Activated T-cell treated with anti-CD3 and anti-CD28 coated beads, Interleukin-2, amount 50 U/mL, for 72 hours (primary cell): Measurements from ENCODE around the gene PDF. TPM values are rescaled to one million over a fixed set of nuclear protein-coding genes. Genes with fewer than 3 reads are reported as not detected.

Experiments used
- ATAC-seq, 2 donors: fragments of 150-1000 bp; cut with Tn5 transposase; replicated peaks in 1 of 2; 2 replicates each; pipeline ENCODE4 v1.10.0; 2021; ENCODE audit warnings: moderate library complexity in 2 of 2, mild to moderate bottlenecking in 1 of 2
- DNase-seq, 2 donors: peaks; one replicate each; pipeline ENCODE4 v3.0.0; 2021 to 2022; ENCODE audit warnings: mixed read lengths in 1 of 2
- H3K27ac Mint-ChIP-seq: one replicate; pipeline ENCODE4 v1.8.0; 2022; ENCODE audit warnings: mild to moderate bottlenecking, moderate library complexity, mixed read lengths
- H3K27me3 Mint-ChIP-seq: one replicate; pipeline ENCODE4 v1.8.0; 2022; ENCODE audit warnings: low read depth, mixed read lengths
- H3K36me3 Mint-ChIP-seq, 2 donors: one replicate each; pipeline ENCODE4 v1.8.0; 2022; ENCODE audit warnings: mixed read lengths in 2 of 2, mild to moderate bottlenecking in 1 of 2; ENCODE audit not compliant: insufficient read depth in 2 of 2
- H3K4me1 Mint-ChIP-seq: one replicate; pipeline ENCODE4 v1.8.0; 2022; ENCODE audit warnings: low read depth, mixed read lengths
- H3K4me3 Mint-ChIP-seq, 2 donors: one replicate each; pipeline ENCODE4 v1.8.0; 2022; ENCODE audit warnings: mild to moderate bottlenecking in 2 of 2, mixed read lengths in 2 of 2, moderate library complexity in 2 of 2
- H3K9me3 Mint-ChIP-seq, 2 donors: one replicate each; pipeline ENCODE4 v1.8.0; 2022; ENCODE audit warnings: mixed read lengths in 2 of 2
- total RNA-seq, 2 donors: library from RNA; stranded (reverse); gene quantifications; one replicate each; pipeline ENCODE4 v1.2.3, GENCODE V29; 2022

Gene PDF
- total RNA-seq, 2 donors from 2014 or later = 9.9 to 10.1 TPM

DNA sequence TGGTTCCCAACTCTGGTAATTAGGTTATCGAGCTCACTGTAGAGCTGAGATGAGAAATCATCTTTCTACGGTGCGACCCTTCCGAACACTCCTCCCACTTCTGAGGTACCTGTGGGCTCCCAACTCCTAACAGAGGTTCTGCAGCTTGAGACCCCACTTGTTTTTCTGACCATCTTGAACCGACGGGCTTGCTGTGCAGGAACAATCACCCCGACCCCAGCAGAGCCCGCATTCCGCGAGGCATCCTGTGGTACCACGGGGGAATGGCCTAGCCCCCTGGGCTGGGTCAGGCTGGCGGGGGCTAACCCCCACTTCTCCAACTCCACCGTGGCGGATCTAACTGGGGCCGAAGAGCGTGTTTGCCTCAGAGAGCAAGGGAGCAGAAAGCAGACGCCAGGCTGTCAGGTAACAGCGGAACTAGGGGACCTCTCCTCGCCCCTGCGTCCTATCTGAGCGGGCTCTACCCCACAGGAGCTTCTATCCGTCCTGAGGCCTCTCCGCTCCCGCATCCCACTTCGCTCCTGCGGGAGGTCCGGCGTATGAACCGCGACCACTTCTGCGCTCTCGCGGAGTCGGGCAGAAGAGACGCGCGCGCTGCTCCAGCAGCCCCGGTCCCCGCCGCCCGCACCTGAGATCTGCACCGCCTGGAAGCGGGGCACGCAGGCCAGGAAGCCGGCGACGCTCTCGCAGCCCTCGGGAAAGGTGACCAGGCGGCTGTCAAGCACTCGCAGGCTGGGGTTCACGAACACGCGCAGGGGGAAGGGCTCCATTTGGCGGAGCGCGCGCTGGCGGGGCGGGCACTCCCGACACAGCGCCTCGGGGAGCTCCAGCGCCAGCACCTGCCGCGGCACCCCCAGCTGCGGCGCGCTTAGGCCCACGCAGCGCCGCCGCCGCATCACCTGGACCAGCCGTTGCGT lies 761 bp downstream of the PDF start:
- Mint-ChIP-seq H3K27ac (peak overlapping the region; percentile 45), H3K4me3 (peak overlapping the region; percentile 81 to 89), H3K4me1 (peaks cover 72% of the 10 kb centered on the region), H3K9me3 (no peaks in the 10 kb centered on the region), H3K27me3 (no peaks in the 10 kb centered on the region), H3K36me3 (peaks cover 6 to 20% of the 10 kb centered on the region in 2 donors)
- DNase-seq = peak in 1 of 2 donors; percentile 59
- ATAC-seq = peak; percentile 52 to 56

DNA sequence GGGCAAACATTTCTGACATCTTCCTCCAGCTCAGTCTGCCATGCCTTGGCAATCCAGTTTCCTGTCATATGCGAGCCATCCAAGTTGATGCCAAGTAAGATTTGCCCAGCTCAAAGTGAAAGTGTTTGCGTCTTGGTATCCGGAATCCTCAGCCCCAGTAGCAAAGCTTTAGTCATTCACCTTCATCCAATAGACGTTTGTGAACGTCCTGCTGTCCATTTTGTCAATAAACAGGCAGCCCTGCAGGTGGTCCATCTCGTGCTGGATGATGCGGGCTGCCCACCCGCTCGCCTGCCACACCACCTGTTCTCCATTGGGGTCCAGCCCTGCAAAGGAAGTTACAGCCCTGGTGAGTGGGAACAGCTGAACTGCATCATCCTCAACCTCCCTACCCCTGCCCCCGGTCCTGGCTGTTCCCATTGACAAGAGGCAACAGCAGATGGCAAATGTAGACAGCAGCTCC lies 1.5 kb downstream of the PDF start:
- ATAC-seq = no peak

DNA sequence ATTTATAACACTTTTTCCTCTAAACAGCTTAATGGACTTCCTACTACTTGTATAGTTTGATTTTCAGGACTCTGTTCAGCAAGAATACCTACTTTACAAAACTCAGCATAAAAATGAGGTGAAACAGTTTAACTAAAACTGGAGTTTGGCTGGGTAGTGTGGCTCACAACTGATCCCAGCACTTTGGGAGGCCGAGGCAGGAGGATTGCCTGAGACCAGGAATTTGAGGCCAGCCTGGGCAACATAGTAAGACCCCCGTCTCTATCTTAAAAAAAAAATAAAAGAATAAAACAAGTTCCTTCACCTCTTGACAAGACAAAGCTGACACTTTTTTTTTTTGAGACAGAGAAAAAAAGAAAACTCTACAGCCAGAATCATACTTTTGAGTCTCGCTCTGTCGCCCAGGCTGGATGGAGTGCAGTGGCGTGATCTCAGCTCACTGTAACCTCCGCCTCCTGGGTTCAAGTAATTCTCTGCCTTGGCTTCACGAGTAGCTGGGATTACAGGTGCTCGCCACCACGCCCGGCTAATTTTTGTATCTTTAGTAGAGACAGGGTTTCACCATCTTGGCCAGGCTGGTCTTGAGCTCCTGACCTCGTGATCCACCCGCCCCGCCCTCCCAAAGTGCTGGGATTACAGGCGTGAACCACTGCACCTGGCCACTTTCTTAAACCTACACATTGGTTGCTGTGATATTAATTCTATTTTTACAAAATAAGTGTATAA lies 2.6 kb downstream of the PDF start:
- H3K4me1 Mint-ChIP-seq = peaks cover 70% of the 10 kb centered on the region
- H3K4me3 Mint-ChIP-seq = peak overlapping the region; percentile 81 to 89
- H3K36me3 Mint-ChIP-seq = peaks cover 6 to 16% of the 10 kb centered on the region in 2 donors
- H3K27ac Mint-ChIP-seq = peak overlapping the region; percentile 77
- ATAC-seq = no peak
- DNase-seq = no peak
- no peaks in the 10 kb centered on the region for H3K27me3 Mint-ChIP-seq
- no peaks in the 10 kb centered on the region for H3K9me3 Mint-ChIP-seq

More for the DNA sequence above, 1.5 kb downstream of the PDF start:
- peak in 1 of 2 donors; percentile 23 for DNase-seq
- Mint-ChIP-seq H3K9me3 (no peaks in the 10 kb centered on the region), H3K27ac (peak overlapping the region; percentile 45), H3K36me3 (peaks cover 6 to 17% of the 10 kb centered on the region in 2 donors), H3K4me1 (peaks cover 73% of the 10 kb centered on the region), H3K27me3 (no peaks in the 10 kb centered on the region), H3K4me3 (peak overlapping the region; percentile 81 to 89)

DNA sequence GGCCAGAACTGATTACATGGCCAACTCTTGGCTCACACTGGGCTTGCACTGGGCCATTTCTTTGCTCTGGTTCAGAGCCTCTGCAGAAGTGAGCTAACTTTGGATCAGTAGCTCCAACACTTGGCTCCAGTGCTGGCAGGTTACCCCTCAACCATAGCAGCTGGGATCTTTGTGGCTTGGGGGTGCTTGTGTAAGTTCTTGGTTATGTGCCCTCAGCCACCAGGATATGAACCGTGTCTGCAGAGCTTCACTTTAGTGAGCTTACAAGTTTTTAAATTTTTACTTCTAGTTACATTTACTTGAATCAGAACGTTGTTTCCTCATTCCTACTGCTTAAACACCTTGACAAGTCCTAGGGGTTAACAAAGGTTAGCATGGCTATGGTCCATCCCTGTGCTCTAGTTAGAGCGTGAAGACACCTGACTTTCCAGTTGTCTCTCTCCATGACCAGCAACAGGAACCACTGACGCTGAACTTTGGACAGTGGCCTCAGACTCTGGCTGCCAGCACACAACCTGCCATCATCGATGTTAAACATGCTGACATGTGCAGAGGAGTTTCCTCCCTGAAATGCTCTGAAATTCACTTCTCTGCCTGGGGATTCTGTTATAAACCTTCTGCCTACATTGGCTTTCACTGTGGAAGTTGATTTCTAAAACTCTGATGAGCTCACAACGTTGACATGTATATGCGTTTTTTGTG lies 4.1 kb downstream of the PDF start:
- peaks cover 70% of the 10 kb centered on the region for H3K4me1 Mint-ChIP-seq

DNA sequence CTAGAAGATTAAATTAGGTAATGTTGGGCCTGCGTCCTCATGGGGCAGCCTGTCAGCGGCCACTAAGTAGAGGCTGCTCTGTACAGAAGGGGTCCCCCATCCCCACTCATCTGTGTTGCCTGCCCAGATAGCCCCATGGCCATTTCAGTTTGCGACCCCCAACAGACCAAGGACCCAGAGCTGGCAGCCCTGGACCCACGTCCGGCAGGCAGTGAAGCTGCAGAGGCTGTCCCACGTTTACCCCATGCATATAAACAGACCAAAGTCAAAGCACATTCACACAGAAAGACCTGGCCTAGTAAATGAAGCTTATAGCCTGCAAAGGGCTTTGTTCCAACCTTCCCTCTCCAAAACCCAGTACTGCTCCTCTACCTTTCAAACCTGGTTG lies 4.6 kb downstream of the PDF start:
- Mint-ChIP-seq H3K4me3 (peak overlapping the region; percentile 15 to 66), H3K4me1 (peaks cover 66% of the 10 kb centered on the region), H3K9me3 (no peaks in the 10 kb centered on the region), H3K27ac (peak overlapping the region; percentile 60), H3K27me3 (no peaks in the 10 kb centered on the region), H3K36me3 (peaks cover 8 to 19% of the 10 kb centered on the region in 2 donors)
- DNase-seq (no peak), ATAC-seq (no peak)

More for the DNA sequence above, 4.1 kb downstream of the PDF start:
- Mint-ChIP-seq H3K27ac (peak overlapping the region; percentile 56), H3K4me3 (peak overlapping the region; percentile 65 to 66), H3K36me3 (peaks cover 8 to 19% of the 10 kb centered on the region in 2 donors), H3K27me3 (no peaks in the 10 kb centered on the region), H3K9me3 (no peaks in the 10 kb centered on the region)
- no peak for DNase-seq
- no peak for ATAC-seq

DNA sequence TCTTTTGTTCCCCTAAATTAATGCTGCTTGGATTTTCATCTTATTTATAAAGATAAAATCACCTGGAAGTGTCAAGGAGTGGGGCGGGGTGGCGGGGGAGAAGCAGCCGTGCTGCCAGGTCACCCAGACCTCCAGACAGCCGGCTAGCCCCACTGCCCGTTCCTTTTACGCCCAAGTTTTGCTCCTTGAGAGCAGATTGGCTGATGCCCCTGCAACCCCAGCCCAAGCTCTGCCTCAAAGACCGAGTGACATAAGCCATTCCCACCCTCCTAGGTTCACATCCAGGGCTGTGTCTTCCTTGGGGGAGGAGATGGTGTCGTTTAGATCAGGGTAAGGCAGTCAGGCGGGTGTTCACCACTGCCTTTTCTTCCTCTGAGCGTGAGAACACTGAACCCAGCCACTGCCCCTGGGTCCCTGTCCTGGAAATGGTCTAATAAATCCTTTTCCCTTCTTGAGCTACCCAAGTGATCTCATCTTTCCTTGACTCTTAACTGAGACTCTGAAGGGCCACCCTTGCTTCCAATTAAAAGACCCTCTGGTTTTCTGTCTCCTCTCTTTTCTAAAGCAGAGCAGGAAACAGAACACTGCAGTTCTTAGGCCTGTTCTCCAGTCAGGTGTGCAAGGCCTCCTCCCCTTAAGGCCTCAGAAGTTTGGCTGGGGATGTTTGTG lies 5.7 kb downstream of the PDF start:
- H3K27me3 Mint-ChIP-seq = no peaks in the 10 kb centered on the region
- DNase-seq (no peak), ATAC-seq (no peak)
- peaks cover 8 to 19% of the 10 kb centered on the region in 2 donors for H3K36me3 Mint-ChIP-seq
- H3K4me1 Mint-ChIP-seq = peaks cover 66% of the 10 kb centered on the region
- H3K27ac Mint-ChIP-seq = peak overlapping the region; percentile 35
- no peaks in the 10 kb centered on the region for H3K9me3 Mint-ChIP-seq
- peak overlapping the region in 1 of 2 donors; percentile 5 for H3K4me3 Mint-ChIP-seq

DNA sequence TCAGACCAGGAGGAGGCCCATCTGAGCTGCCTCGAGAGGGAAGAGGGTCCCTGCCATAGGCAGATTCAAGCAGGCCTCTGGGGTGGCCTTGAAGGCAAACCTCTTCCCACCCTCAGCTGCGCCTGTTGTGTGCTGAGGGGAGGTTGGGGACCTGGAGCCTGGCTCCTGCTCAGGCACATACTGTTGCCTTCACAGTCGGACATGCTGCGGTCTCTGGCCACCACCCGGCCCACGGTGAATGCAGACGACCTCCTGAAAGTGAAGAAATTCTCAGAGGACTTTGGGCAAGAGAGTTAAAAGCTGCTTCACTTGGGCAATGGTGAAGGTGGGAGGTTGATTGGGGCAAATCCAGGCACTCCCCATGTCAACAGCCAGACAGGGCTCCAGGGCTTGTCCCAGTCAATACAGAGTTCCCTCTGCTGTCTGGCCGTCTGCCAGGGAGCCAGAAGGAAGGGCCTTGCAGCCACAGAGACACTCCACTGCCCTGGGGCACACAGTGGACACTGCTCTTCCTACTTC lies 6.3 kb downstream of the PDF start:
- peak overlapping the region in 1 of 2 donors; percentile 5 for H3K4me3 Mint-ChIP-seq

DNA sequence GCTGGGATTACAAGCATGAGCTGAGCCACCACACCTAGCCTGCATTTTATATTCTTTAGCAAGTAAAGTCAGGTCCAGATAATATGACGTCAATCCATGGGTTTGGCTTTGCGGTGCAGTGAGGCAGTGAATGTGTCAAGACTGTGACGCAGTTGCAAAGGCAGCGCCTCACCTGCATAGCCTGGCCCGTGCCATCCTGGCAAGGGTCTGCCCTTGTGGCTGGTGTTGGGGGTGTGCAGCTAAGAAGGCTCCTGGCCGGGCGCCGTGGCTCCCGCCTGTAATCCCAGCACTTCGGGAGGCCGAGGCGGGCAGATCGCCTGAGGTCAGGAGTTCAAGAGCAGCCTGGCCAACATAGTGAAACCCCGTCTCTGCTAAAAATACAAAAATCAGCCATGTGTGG lies 7.0 kb downstream of the PDF start:
- no peak overlapping the region for H3K4me3 Mint-ChIP-seq
- ATAC-seq (no peak), DNase-seq (no peak)
- no peaks in the 10 kb centered on the region for H3K9me3 Mint-ChIP-seq
- H3K27me3 Mint-ChIP-seq = no peaks in the 10 kb centered on the region
- peaks cover 54% of the 10 kb centered on the region for H3K4me1 Mint-ChIP-seq
- H3K27ac Mint-ChIP-seq = no peak overlapping the region
- peaks cover 9 to 21% of the 10 kb centered on the region in 2 donors for H3K36me3 Mint-ChIP-seq

More for the DNA sequence above, 6.3 kb downstream of the PDF start:
- Mint-ChIP-seq H3K36me3 (peaks cover 11 to 23% of the 10 kb centered on the region in 2 donors), H3K4me1 (peaks cover 61% of the 10 kb centered on the region), H3K9me3 (no peaks in the 10 kb centered on the region), H3K27me3 (no peaks in the 10 kb centered on the region), H3K27ac (peak overlapping the region; percentile 35)
- DNase-seq (no peak), ATAC-seq (no peak)

DNA sequence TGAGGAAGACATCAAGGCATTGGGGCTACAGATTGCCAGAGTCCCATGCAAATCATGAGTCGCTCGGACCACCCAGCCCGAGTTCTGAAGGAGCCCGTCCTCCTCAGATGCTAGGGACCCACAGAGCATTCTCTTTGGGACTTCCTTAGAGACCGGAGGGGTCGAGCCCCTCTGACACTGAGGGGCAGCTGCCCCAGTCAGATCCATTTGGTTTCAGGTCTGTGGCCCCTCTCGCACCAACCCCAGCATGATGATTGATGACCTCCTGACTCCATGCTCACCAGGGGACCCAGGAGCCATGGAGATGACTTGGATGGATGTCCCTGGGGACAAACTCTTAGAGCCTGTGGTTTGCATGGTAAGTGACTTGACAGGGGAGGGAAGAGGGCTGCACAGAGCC lies 8.0 kb downstream of the PDF start:
- H3K36me3 Mint-ChIP-seq = peaks cover 8 to 22% of the 10 kb centered on the region in 2 donors
- H3K4me1 Mint-ChIP-seq = peaks cover 45% of the 10 kb centered on the region
- ATAC-seq (no peak), DNase-seq (no peak)
- no peaks in the 10 kb centered on the region for H3K9me3 Mint-ChIP-seq
- H3K27ac Mint-ChIP-seq = no peak overlapping the region
- H3K27me3 Mint-ChIP-seq = no peaks in the 10 kb centered on the region
- H3K4me3 Mint-ChIP-seq = no peak overlapping the region

DNA sequence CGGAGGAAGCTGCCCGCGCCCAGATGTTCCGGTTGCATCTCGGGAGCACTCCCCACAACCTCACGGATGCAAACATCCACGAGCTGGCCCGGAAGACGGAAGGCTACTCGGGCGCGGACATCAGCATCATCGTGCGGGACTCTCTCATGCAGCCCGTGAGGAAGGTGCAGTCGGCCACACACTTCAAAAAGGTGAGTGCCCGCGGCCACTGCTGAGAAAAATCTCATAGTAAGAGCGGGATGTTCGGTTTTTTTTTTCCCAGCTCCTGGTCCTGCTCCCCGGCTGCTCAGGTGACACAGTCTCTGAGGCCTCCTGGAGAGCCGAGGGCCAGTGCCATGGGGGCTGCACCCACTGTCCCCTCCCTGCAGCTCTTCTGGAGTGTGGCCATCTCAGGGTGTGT lies 9.3 kb downstream of the PDF start:
- Mint-ChIP-seq H3K36me3 (peaks cover 5 to 19% of the 10 kb centered on the region in 2 donors), H3K4me3 (no peak overlapping the region), H3K9me3 (no peaks in the 10 kb centered on the region), H3K4me1 (peaks cover 33% of the 10 kb centered on the region), H3K27me3 (no peaks in the 10 kb centered on the region), H3K27ac (no peak overlapping the region)
- DNase-seq (no peak), ATAC-seq (no peak)

DNA sequence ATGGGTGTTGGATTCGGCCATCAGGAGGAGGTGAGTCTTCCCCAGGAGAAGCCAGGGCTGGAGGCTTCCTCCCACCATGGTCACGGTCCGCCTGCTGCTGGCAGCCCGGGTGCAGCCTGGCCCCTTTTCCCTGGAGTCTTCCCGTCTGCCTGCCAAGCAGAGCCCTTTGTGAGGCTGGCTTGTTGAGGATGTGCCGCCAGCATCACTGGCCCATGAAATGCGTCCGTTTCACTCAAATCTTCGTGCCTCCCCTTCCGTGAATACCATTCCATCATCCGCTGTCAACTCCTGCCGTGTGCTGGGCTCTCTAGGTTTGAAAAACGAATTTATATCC lies 9.7 kb downstream of the PDF start:
- no peak for DNase-seq
- Mint-ChIP-seq H3K9me3 (no peaks in the 10 kb centered on the region), H3K27me3 (no peaks in the 10 kb centered on the region), H3K4me3 (no peak overlapping the region), H3K4me1 (peaks cover 29% of the 10 kb centered on the region), H3K27ac (no peak overlapping the region), H3K36me3 (peaks cover 5 to 19% of the 10 kb centered on the region in 2 donors)
- ATAC-seq = no peak
